NCI-H2171 treated with DMSO at 0.1 percent for 48 hours (cell line): ENCODE measurements around the gene NDUFB2.
"Not testable (repeated sequence)": the region's sequence is repeated elsewhere in the genome, so short reads cannot be mapped to it uniquely, and the experiment has no call there.

ENCODE experiments used
- DNase-seq: peaks from one replicate; lab custom pipeline; 2025; lab: John Stamatoyannopoulos, UW

Gene NDUFB2

DNA sequence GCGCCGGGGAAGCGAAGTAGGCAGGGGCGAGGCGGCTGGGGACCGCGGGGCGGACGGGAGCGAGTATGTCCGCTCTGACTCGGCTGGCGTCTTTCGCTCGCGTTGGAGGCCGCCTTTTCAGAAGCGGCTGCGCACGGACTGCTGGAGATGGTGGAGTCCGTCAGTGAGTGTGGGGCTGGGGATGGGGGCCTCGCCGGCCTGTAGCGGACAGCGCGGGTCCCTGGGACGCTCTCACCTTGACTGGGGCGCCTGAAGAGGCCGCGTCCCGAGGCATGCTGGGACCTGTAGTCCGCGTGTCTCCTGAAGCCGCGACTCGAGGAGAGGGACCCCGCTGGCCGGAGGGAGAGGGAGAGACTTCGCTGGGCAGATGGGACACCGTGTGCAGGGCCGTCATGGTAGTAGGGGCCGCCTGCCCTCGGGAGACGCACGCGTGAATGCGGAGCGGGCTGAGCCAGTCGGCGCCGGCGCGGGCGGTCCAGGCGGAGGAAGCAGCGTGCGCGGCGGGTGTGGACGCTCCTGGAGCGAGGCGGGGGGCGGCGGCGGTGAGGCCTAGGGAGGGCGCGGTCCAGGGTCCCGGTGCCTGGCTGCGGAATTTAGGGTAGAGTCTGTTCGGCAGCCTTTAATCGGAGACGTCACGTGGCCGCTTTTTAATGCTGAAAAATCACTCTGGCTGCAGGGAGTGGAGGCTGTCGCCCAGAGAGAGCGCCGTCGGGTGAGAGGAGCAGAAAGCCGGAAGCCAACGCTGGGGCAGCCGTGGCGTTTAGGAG, at the start of gene NDUFB2:
Gene NDUFB2, plus strand, starts transcription at position 29 of the 767 bp plus-strand sequence. Its CDS starts 37 bp downstream, at position 66.
- DNase-seq: peak; percentile 89

DNA sequence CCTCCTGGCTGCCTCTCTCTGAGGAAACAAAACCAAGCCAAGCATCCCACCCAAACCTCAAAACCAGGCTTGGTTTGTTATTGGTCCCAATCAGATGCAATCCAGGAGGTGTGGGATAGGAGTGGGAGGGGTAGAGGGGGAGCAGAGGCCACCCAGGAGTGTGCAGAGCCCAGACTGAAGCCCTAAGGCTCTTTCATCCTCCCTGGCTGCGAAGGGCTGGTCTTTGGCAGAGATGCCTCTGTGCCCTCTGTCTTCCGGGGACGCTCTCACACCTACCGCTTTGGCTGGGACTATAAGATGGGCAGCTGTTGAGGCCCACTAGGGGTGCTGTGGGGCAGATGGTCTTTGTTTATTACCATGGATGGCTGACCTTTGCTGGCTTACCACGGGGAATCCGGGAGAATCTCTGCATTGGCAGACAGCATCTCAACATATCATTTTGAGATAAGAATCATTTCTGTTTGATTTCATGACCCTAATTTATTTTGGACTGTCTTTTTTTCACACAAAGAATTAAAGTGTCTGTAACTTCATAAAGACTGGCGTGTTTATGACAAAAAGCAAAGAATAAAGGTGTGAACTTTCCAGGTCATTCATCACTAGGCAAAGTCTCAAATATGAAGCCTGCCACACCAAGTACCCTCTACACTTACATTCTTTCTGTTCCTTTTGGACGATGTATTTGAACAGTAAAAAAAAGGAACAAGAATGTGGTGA, 49.4 kb upstream of the NDUFB2 start:
- peak; percentile 89 for DNase-seq

DNA sequence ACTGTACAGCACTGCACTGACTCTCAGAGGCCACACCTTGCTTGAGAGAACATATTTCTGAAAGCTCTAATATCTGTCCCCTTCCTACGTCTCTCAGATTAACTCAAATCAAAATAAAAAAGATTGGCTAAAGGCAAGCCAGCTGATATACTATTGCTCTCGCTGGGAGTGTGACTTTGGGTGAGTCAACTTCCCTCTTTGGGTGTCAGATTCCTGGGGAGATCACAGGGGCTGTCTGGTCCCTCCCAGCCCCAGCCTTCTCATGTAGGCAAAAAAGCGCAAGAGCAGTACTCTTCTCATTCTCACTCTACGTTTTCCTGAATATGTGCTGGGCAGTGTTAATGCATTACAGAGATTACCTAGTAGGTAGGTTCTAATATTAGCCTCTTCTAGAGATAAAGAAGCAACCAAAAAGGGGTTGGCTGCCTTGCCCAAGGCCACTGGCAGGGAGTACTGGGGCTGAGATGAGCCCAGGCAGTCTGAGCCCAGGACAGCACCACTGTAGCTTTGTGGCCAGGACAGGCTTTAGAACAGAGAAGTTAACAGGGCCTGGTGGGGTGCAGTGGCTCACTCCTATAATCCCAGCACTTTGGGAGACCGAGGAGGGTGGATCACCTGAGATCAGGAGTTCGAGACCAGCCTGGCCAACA, 46.8 kb upstream of the NDUFB2 start:
- DNase-seq: no peak

DNA sequence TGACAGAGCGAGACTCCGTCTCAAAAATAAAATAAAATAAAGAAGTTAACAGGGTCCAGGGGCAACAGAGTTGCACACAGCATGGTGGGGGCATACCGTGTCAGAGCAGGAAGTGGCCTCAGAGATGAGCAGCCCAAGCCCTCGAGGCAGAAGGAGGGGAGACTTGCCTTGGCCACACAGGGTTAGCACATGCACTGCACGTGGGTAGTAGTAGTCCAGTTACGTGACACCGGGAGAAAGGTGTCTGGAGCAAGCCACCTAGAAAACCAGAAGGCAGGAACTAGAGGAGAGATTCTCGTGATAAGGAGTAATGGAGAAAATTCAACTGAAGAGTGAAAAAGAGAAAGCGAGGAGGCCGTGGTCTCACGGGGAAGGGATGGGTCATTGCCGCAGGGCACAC, 46.1 kb upstream of the NDUFB2 start:
- no peak for DNase-seq

DNA sequence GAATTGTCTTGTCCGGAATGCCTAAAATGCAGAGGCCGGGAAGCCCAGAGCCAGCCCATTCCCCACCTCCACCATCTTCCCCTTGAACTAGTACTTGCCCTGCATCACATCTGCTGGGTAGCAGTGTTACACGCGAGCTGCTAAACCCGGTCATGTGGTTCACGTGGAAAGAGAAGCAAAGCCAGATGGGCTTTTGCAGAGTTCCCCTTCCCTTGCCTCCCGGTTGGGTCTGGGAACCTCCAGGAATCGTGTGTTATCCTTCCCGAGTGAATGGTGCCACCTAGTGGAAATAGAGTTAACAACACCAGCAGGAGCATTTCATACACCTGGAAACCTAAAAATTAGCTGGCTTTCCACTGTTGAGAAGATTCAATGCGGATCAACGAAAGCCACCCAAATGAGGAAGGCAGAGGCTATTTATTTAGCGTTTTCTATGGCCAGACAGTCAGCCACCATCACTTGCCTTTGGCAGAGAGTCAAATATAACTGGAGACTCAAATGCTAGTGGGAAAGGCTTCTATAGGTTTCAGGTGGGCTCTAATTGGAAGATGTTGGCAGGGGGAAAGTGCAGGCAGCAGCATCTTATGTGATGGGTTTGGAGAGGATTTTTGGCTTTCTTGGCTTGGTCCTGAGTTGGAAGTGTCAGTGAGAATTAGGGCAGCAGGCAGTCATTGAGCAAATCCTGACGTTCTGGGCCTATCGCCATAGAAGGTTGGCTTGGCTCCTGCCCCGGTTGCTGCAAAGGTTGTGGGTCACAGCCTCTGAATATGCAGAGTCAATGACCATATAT, 43.0 kb upstream of the NDUFB2 start:
- peak; percentile 95 for DNase-seq

- DNase-seq: no peak
Observed at GRCh38 chr7:140654109-140654387, 42.5 kb upstream of the NDUFB2 start.

DNA sequence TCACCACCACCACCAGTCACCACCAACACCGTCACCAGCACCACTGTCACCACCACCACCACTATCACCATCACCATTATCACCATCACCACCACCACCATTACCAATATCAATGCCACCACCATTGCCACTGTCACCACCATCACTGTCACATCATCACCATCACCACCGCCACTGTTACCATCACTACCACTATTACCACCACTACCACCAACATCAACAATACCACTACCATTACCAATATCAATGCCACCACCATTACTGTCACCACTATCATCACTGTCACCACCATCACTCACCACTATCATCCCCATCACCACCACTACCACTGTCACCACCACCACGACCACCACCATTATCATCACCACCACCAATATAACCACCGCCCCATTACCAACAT, 41.8 kb upstream of the NDUFB2 start:
- DNase-seq: no peak

DNA sequence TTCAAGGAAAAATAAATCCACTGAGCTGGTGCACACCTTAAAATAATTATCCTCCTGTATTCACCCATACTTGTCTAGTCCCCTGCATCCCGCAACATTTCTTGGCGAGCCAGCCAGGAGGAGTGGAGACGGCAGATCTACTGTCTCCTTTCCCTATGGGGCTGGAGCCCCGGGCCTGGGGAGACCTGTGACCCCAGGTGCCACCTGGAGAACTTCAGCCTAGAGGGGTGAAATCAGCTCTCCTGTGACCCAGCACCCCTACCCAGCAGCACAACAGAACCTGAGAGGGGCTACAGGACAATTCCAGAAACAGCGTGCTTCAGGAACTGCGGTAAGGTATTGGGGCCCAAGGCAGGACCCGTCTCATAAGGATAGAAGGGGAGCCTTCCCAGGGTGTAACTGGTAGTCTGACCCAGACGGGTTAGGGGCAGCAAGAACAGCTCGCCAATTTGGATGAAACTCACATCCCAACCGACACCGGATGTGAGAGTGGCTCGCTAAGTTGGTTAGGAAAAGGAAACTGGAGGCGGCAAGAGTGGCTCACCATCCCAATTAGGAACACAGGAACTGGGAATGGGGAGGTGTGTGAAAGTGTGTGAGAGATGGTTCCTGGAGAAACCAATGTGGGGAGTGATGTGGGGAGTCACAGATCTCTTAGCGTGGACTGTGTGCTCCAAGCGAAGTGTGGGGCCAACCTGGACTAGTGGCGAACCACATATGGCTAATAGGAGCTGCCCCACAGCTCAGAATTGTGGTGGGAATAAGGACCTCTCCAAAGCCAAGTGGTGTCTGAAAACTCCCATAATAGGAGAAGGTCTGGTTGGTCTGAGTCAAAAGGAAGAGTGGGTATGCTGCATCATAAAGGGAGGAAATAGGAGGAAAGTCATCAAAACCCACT, 40.7 kb upstream of the NDUFB2 start:
- no peak for DNase-seq

- DNase-seq: no peak
Observed at GRCh38 chr7:140656548-140657515, 39.7 kb upstream of the NDUFB2 start.

GRCh38 chr7:140657891-140658290, 38.6 kb upstream of the NDUFB2 start:
- DNase-seq: no peak

DNA sequence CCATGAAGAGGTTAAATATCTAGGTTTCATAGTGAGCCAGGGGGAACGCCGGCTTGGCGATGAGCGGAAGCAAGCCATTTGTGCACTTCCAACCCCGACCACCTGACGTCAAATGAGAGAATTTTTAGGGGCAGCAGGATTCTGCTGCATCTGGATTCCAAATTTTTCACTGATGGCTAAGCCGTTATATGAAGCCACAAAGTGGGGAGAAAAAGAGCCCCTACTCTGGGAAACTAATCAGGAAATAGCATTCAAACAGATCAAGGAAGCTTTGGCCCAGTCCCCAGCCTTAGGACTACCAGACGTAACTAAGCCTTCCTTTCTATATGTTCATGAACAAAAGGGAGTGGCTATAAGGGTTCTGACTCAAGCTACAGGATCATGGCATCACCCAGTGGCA, 36.7 kb upstream of the NDUFB2 start:
- DNase-seq: peak; percentile 27

GRCh38 chr7:140661124-140661523, 35.4 kb upstream of the NDUFB2 start:
- peak; percentile 38 for DNase-seq

DNA sequence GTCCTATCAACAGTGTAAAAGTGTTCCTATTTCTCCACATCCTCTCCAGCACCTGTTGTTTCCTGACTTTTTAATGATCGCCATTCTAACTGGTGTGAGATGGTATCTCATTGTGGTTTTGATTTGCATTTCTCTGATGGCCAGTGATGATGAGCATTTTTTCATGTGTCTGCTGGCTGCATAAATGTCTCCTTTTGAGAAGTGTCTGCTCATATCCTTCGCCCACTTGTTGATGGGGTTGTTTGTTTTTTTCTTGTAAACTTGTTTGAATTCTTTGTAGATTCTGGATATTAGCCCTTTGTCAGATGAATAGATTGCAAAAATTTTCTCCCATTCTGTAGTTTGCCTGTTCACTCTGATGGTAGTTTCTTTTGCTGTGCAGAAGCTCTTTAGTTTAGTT, 33.6 kb upstream of the NDUFB2 start:
- not testable (repeated sequence) for DNase-seq

- DNase-seq: no peak
Observed at GRCh38 chr7:140667476-140667875, 29.0 kb upstream of the NDUFB2 start.

DNA sequence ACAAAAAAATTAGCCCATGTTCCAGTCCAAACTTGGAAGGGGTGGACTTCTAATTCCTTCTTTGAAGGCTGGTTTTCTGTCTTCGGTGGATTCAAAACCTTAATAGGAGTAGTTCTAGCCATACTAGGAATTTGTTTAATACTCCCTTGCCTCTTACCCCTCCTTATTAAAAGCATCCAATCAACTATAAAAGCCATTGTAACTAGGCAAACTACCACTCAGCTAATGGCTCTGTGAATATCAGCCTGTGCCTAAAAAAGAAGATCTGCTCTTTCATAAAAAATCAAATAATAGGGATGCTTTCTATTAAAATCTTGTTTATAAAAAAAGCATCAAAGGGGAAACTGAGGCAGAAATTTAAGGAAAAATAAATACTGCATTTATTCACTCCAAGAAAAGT, 27.9 kb upstream of the NDUFB2 start:
- no peak for DNase-seq

GRCh38 chr7:140669352-140669751, 27.2 kb upstream of the NDUFB2 start:
- DNase-seq: no peak

- not testable (repeated sequence) for DNase-seq
Observed at GRCh38 chr7:140669862-140670261, 26.6 kb upstream of the NDUFB2 start.

DNA sequence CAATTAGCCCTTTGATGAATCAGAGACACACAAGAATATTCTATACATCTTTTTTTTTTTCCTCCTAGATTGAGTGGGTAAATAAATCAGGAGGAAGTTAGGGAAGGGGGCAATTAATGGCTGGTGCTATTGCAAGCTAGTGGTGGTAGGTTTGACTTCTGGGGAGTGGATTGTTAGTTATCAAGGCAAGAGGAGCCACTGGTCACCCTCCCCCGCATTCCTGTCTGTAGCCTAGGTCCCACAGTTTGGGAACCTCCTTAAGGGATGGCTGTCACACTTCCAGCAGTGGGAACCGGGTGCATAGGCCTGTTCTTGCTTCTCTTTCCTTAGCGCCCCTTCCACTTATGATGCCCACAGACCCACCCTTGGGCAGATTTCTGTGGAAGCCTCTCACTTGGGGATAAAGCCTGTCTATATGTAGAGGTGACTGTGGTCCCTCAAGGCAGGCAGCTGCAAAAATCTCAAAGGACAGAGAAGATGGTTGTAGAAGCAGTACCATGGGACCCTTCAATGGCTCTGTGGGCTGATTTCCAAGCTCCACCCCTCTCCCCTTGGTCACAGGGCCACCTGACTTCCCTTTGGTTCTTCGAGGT, 26.1 kb upstream of the NDUFB2 start:
- no peak for DNase-seq

DNA sequence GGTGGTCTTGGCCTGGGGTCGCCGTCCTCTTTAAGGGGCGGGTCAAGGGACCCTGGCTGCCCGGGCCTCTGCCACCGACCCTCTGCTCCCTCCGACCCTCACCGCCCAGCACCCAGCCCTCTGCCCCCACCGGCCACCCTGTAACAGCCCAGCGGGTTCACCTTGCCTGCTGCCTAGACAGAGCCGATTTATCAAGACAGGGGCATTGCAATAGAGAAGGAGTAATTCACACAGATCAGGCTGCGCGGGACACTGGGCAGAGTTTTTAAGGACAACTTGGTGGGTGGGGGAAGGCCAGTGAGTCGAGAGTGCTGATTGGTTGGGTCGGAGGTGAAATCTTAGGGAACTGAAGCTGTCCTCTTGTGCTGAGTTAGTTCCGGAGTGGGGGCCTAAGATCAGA, 24.5 kb upstream of the NDUFB2 start:
- no peak for DNase-seq
